ENCODE measurements around the gene KCNQ1.

KCNQ1 gene

DNA sequence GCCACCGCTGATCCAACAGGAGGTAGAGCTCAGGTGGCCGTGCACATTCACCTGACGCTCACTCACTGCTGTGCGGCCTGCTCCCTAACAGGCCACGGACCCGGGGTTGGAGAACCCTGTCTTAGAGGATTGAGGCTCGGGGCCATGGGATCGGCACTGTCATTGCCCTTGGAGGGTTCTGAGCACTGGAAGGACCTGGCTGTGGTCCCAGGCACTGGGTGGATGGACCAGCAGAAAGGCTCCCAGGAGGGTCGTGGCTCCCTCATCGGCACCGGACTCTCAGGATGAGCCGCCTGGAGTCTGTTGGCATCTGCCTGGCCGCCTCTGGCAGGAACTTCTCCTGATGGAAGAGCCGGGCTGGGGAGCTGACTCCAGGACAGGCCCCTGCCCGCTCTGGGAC, 6.5 kb downstream of the KCNQ1 start:
- Histone ChIP-seq H2AFZ (ENCODE audit: low read depth, low read length) (no peak overlapping the region), H2BK5ac (ENCODE audit: low read depth, low read length, poor library complexity, severe bottlenecking) (no peak overlapping the region), H3K9ac (ENCODE audit: low read length) (no peak overlapping the region), H3K9me3 (ENCODE audit: control insufficient read depth, low read length) (peaks cover 3% of the 10 kb centered on the region), H4K8ac (ENCODE audit: low read length) (no peak overlapping the region), H4K91ac (ENCODE audit: low read length) (no peak overlapping the region), H3K14ac (ENCODE audit: low read length in 2 of 2) (no peak overlapping the region), H3K4me2 (ENCODE audit: low read length, poor library complexity, severe bottlenecking) (no peak overlapping the region), H3K27me3 (ENCODE audit: control insufficient read depth in 1 of 2, insufficient read depth in 1 of 2, low read length in 2 of 2) (peaks cover 59 to 74% of the 10 kb centered on the region in 2 experiments), H3K4me1 (ENCODE audit: control insufficient read depth, insufficient read depth, low read depth, low read length) (no peaks in the 10 kb centered on the region), H2BK15ac (ENCODE audit: low read depth, poor library complexity, severe bottlenecking) (no peak overlapping the region), H2AK5ac (ENCODE audit: low read length, severe bottlenecking) (no peak overlapping the region), H3K79me1 (replicated peaks; ENCODE audit: low read length, poor library complexity, severe bottlenecking) (no peaks in the 10 kb centered on the region), H3K36me3 (ENCODE audit: control insufficient read depth in 1 of 2, insufficient read depth in 2 of 2, low read depth in 1 of 2, low read length in 2 of 2) (no peaks in the 10 kb centered on the region), H3K27ac (ENCODE audit: low read length, poor library complexity, severe bottlenecking) (no peak overlapping the region), H2BK120ac (ENCODE audit: low read depth, low read length) (no peak overlapping the region), H3K18ac (ENCODE audit: low read depth in 1 of 2, low read length in 2 of 2) (no peak overlapping the region), H3K23ac (ENCODE audit: low read length in 2 of 2) (no peak overlapping the region), H3K4ac (ENCODE audit: low read depth in 1 of 2, low read length in 2 of 2) (no peak overlapping the region), H3K4me3 (ENCODE audit: insufficient read depth in 1 of 2, low read depth in 1 of 2, low read length in 2 of 2) (no peak overlapping the region), H2BK12ac (ENCODE audit: low read length in 2 of 2) (no peak overlapping the region)
- no peak for DNase-seq
- 86% methylated on average over 15 of the region's 15 CpGs for WGBS

- no peak for DNase-seq
- peaks cover 53 to 69% of the 10 kb centered on the region in 2 experiments for H3K27me3 ChIP-seq (ENCODE audit: control insufficient read depth in 1 of 2, insufficient read depth in 1 of 2, low read length in 2 of 2)
- H3K18ac ChIP-seq (ENCODE audit: low read depth in 1 of 2, low read length in 2 of 2) = no peak overlapping the region
- H3K9me3 ChIP-seq (ENCODE audit: control insufficient read depth, low read length) = peaks cover 3% of the 10 kb centered on the region
- no peak overlapping the region for H4K8ac ChIP-seq (ENCODE audit: low read length)
- no peak overlapping the region for H2BK12ac ChIP-seq (ENCODE audit: low read length in 2 of 2)
- no peak overlapping the region for H3K4me2 ChIP-seq (ENCODE audit: low read length, poor library complexity, severe bottlenecking)
- no peak overlapping the region for H3K14ac ChIP-seq (ENCODE audit: low read length in 2 of 2)
- H3K9ac ChIP-seq (ENCODE audit: low read length) = no peak overlapping the region
- no peak overlapping the region for H3K27ac ChIP-seq (ENCODE audit: low read length, poor library complexity, severe bottlenecking)
- H3K36me3 ChIP-seq (ENCODE audit: control insufficient read depth in 1 of 2, insufficient read depth in 2 of 2, low read depth in 1 of 2, low read length in 2 of 2) = no peaks in the 10 kb centered on the region
- no peak overlapping the region for H2AFZ ChIP-seq (ENCODE audit: low read depth, low read length)
- H2BK15ac ChIP-seq (ENCODE audit: low read depth, poor library complexity, severe bottlenecking) = no peak overlapping the region
- H3K79me1 ChIP-seq (replicated peaks; ENCODE audit: low read length, poor library complexity, severe bottlenecking) = no peaks in the 10 kb centered on the region
- H3K23ac ChIP-seq (ENCODE audit: low read length in 2 of 2) = no peak overlapping the region
- no peak overlapping the region for H2AK5ac ChIP-seq (ENCODE audit: low read length, severe bottlenecking)
- 77% methylated on average over 6 of the region's 6 CpGs for WGBS
- no peak overlapping the region for H2BK120ac ChIP-seq (ENCODE audit: low read depth, low read length)
- H3K4me3 ChIP-seq (ENCODE audit: insufficient read depth in 1 of 2, low read depth in 1 of 2, low read length in 2 of 2) = no peak overlapping the region
- H2BK5ac ChIP-seq (ENCODE audit: low read depth, low read length, poor library complexity, severe bottlenecking) = no peak overlapping the region
- H4K91ac ChIP-seq (ENCODE audit: low read length) = no peak overlapping the region
- no peak overlapping the region for H3K4ac ChIP-seq (ENCODE audit: low read depth in 1 of 2, low read length in 2 of 2)
- H3K4me1 ChIP-seq (ENCODE audit: control insufficient read depth, insufficient read depth, low read depth, low read length) = no peaks in the 10 kb centered on the region
Measured at GRCh38 chr11:2451916-2452315, 7.1 kb downstream of the KCNQ1 start.

DNA sequence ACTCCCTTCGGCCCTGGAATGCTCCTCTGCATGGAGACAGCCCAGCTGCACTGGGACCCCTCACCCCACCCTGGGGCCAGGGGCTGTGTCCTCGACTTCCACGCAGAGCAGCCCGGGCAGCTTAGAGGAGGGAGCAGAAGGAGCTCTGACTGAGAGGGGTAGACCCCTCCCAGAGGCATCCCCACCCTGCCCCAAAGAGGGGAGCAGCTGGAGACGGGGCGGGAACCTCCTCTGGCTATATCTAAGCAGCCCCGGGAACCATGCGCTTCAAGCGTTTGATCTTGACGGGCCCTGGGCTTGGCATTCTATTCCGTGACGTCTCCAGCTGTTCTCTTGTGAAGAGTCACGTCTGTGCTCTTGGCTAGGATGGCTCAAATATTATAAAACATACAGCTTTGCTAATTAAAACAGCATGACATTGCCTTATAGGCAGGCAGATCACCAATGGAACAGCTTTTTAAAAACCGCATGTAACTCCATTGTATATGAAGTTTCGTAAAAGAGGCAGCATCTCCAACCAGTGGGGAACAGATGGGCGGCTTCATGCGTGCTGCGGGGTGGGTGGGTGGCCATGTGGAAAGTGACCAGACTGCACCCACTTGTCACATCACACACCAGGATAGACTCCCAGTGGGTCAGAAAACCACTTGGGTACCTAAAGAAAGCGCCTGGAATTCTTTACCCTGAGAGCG, 7.7 kb downstream of the KCNQ1 start:
- Histone ChIP-seq H2BK15ac (ENCODE audit: low read depth, poor library complexity, severe bottlenecking) (no peak overlapping the region), H2BK12ac (ENCODE audit: low read length in 2 of 2) (no peak overlapping the region), H4K8ac (ENCODE audit: low read length) (no peak overlapping the region), H3K14ac (ENCODE audit: low read length in 2 of 2) (no peak overlapping the region), H2AK5ac (ENCODE audit: low read length, severe bottlenecking) (no peak overlapping the region), H2AFZ (ENCODE audit: low read depth, low read length) (no peak overlapping the region), H3K79me1 (replicated peaks; ENCODE audit: low read length, poor library complexity, severe bottlenecking) (no peaks in the 10 kb centered on the region), H3K18ac (ENCODE audit: low read depth in 1 of 2, low read length in 2 of 2) (no peak overlapping the region), H2BK5ac (ENCODE audit: low read depth, low read length, poor library complexity, severe bottlenecking) (no peak overlapping the region), H3K4me2 (ENCODE audit: low read length, poor library complexity, severe bottlenecking) (no peak overlapping the region), H3K4me3 (ENCODE audit: insufficient read depth in 1 of 2, low read depth in 1 of 2, low read length in 2 of 2) (no peak overlapping the region), H3K9me3 (ENCODE audit: control insufficient read depth, low read length) (peaks cover 3% of the 10 kb centered on the region), H3K27ac (ENCODE audit: low read length, poor library complexity, severe bottlenecking) (no peak overlapping the region), H3K9ac (ENCODE audit: low read length) (no peak overlapping the region), H3K23ac (ENCODE audit: low read length in 2 of 2) (no peak overlapping the region), H3K36me3 (ENCODE audit: control insufficient read depth in 1 of 2, insufficient read depth in 2 of 2, low read depth in 1 of 2, low read length in 2 of 2) (no peaks in the 10 kb centered on the region), H2BK120ac (ENCODE audit: low read depth, low read length) (no peak overlapping the region), H3K4me1 (ENCODE audit: control insufficient read depth, insufficient read depth, low read depth, low read length) (no peaks in the 10 kb centered on the region), H4K91ac (ENCODE audit: low read length) (no peak overlapping the region), H3K4ac (ENCODE audit: low read depth in 1 of 2, low read length in 2 of 2) (no peak overlapping the region), H3K27me3 (ENCODE audit: control insufficient read depth in 1 of 2, insufficient read depth in 1 of 2, low read length in 2 of 2) (peaks cover 47 to 68% of the 10 kb centered on the region in 2 experiments)
- DNase-seq = no peak
- WGBS = 76% methylated on average over 18 of the region's 20 CpGs

GRCh38 chr11:2453436-2453835, 8.6 kb downstream of the KCNQ1 start:
- H2BK15ac ChIP-seq (ENCODE audit: low read depth, poor library complexity, severe bottlenecking) = no peak overlapping the region
- 89% methylated on average over 5 of the region's 5 CpGs for WGBS
- H3K79me1 ChIP-seq (replicated peaks; ENCODE audit: low read length, poor library complexity, severe bottlenecking) = no peaks in the 10 kb centered on the region
- DNase-seq = no peak
- no peak overlapping the region for H4K91ac ChIP-seq (ENCODE audit: low read length)
- H3K4me1 ChIP-seq (ENCODE audit: control insufficient read depth, insufficient read depth, low read depth, low read length) = no peaks in the 10 kb centered on the region
- no peak overlapping the region for H4K8ac ChIP-seq (ENCODE audit: low read length)
- H2BK12ac ChIP-seq (ENCODE audit: low read length in 2 of 2) = no peak overlapping the region
- no peak overlapping the region for H2BK120ac ChIP-seq (ENCODE audit: low read depth, low read length)
- peaks cover 3% of the 10 kb centered on the region for H3K9me3 ChIP-seq (ENCODE audit: control insufficient read depth, low read length)
- no peak overlapping the region for H3K4me2 ChIP-seq (ENCODE audit: low read length, poor library complexity, severe bottlenecking)
- H3K14ac ChIP-seq (ENCODE audit: low read length in 2 of 2) = no peak overlapping the region
- H2AK5ac ChIP-seq (ENCODE audit: low read length, severe bottlenecking) = no peak overlapping the region
- no peak overlapping the region for H3K4me3 ChIP-seq (ENCODE audit: insufficient read depth in 1 of 2, low read depth in 1 of 2, low read length in 2 of 2)
- H2AFZ ChIP-seq (ENCODE audit: low read depth, low read length) = no peak overlapping the region
- no peak overlapping the region for H3K9ac ChIP-seq (ENCODE audit: low read length)
- H3K36me3 ChIP-seq (ENCODE audit: control insufficient read depth in 1 of 2, insufficient read depth in 2 of 2, low read depth in 1 of 2, low read length in 2 of 2) = no peaks in the 10 kb centered on the region
- no peak overlapping the region for H3K4ac ChIP-seq (ENCODE audit: low read depth in 1 of 2, low read length in 2 of 2)
- no peak overlapping the region for H3K18ac ChIP-seq (ENCODE audit: low read depth in 1 of 2, low read length in 2 of 2)
- H3K27me3 ChIP-seq (ENCODE audit: control insufficient read depth in 1 of 2, insufficient read depth in 1 of 2, low read length in 2 of 2) = peaks cover 42 to 69% of the 10 kb centered on the region in 2 experiments
- H3K27ac ChIP-seq (ENCODE audit: low read length, poor library complexity, severe bottlenecking) = no peak overlapping the region
- H2BK5ac ChIP-seq (ENCODE audit: low read depth, low read length, poor library complexity, severe bottlenecking) = no peak overlapping the region
- H3K23ac ChIP-seq (ENCODE audit: low read length in 2 of 2) = no peak overlapping the region

Data from mesenchymal stem cell (in vitro differentiated cells and primary cell).